OCI-LY1 (cell line): ENCODE data around the gene ST7.
A peak's percentile ranks its signal among the peaks of the same experiment; 100 is the strongest.

Source experiments
- H2AFZ ChIP-seq: fragments of 200-600 bp; sonication (generic), shearing (Covaris generic); 2 replicates; pipeline ENCODE4 v1.6.0; 2014; ENCODE audit warnings: antibody characterized with exemption, mild to moderate bottlenecking, low read length
- H3F3A ChIP-seq: fragments of 200-600 bp; sonication (generic), shearing (Covaris generic); 2 replicates; pipeline ENCODE4 v1.6.0; 2014; ENCODE audit warnings: mild to moderate bottlenecking, antibody characterized with exemption, low read length, moderate library complexity; ENCODE audit not compliant: insufficient read depth
- H3K27ac ChIP-seq: fragments of 200-600 bp; sonication (generic); 2 replicates; pipeline ENCODE4 v1.5.1; 2014; ENCODE audit warnings: low read length, mixed run types, mild to moderate bottlenecking, low read depth; ENCODE audit not compliant: poor library complexity, severe bottlenecking
- H3K27me3 ChIP-seq: fragments of 200-600 bp; sonication (generic); 2 replicates; pipeline ENCODE4 v1.6.0; 2014; ENCODE audit warnings: antibody characterized with exemption, mild to moderate bottlenecking, low read length, moderate library complexity; ENCODE audit not compliant: insufficient read depth
- H3K36me3 ChIP-seq: fragments of 200-600 bp; sonication (generic); 2 replicates; pipeline ENCODE4 v1.6.1; 2014; ENCODE audit warnings: mild to moderate bottlenecking, antibody characterized with exemption, low read length, moderate library complexity, mixed read lengths; ENCODE audit not compliant: insufficient read depth
- H3K4me1 ChIP-seq: fragments of 200-600 bp; sonication (generic); 2 replicates; pipeline ENCODE4 v1.5.1; 2014; ENCODE audit warnings: mild to moderate bottlenecking, low read length, moderate library complexity; ENCODE audit not compliant: insufficient read depth, severe bottlenecking
- H3K4me2 ChIP-seq: fragments of 200-600 bp; sonication (generic), shearing (Covaris generic); 2 replicates; pipeline ENCODE4 v1.6.1; 2014; ENCODE audit warnings: low read length
- H3K4me3 ChIP-seq: fragments of 200-600 bp; sonication (generic); 2 replicates; pipeline ENCODE4 v1.5.1; 2014; ENCODE audit warnings: low read length, low read depth, mild to moderate bottlenecking, mixed read lengths; ENCODE audit not compliant: poor library complexity, severe bottlenecking
- H3K79me2 ChIP-seq: fragments of 200-600 bp; shearing (Covaris generic); 2 replicates; pipeline ENCODE4 v1.6.1; 2016; ENCODE audit warnings: mixed run types, low read length, mixed read lengths; ENCODE audit not compliant: insufficient read depth
- H3K9ac ChIP-seq: fragments of 200-600 bp; sonication (generic), shearing (Covaris generic); 2 replicates; pipeline ENCODE4 v1.6.1; 2014; ENCODE audit warnings: mild to moderate bottlenecking, low read length, mixed read lengths
- H3K9me2 ChIP-seq: fragments of 200-600 bp; sonication (generic), shearing (Covaris generic); 2 replicates; pipeline ENCODE4 v1.6.1; 2014; ENCODE audit warnings: low read depth, mild to moderate bottlenecking, low read length, mixed read lengths
- H3K9me3 ChIP-seq: fragments of 200-600 bp; shearing (Covaris generic); 2 replicates; pipeline ENCODE4 v1.6.1; 2014; ENCODE audit warnings: low read length, mixed read lengths
- H4K20me1 ChIP-seq: fragments of 200-600 bp; sonication (generic), shearing (Covaris generic); 2 replicates; pipeline ENCODE4 v1.6.0; 2016; ENCODE audit warnings: mild to moderate bottlenecking, low read length; ENCODE audit not compliant: insufficient read depth
- EZH2 ChIP-seq: fragments of 200-600 bp; sonication (generic), shearing (Covaris generic); IDR thresholded peaks from 2 replicates; pipeline ENCODE4 v1.8.0; 2017; ENCODE audit warnings: borderline replicate concordance, mixed run types, mild to moderate bottlenecking, antibody characterized with exemption, low read length, moderate library complexity, mixed read lengths
- TF ChIP-seq, protein P1 (sequence below): fragments of 200-600 bp; sonication (generic), shearing (Covaris generic); IDR thresholded peaks from 2 replicates; pipeline ENCODE4 v1.5.1; 2017; ENCODE audit warnings: mild to moderate bottlenecking, antibody characterized with exemption, low read length, moderate library complexity, mixed read lengths

ST7 gene

GRCh38 chr7:116988363-116988989 is 35.2 kb downstream of the ST7 start:
- Histone ChIP-seq H3K4me2 (no peak overlapping the region), H3K9me3 (no peaks in the 10 kb centered on the region)
- TF ChIP-seq, protein P1, sequence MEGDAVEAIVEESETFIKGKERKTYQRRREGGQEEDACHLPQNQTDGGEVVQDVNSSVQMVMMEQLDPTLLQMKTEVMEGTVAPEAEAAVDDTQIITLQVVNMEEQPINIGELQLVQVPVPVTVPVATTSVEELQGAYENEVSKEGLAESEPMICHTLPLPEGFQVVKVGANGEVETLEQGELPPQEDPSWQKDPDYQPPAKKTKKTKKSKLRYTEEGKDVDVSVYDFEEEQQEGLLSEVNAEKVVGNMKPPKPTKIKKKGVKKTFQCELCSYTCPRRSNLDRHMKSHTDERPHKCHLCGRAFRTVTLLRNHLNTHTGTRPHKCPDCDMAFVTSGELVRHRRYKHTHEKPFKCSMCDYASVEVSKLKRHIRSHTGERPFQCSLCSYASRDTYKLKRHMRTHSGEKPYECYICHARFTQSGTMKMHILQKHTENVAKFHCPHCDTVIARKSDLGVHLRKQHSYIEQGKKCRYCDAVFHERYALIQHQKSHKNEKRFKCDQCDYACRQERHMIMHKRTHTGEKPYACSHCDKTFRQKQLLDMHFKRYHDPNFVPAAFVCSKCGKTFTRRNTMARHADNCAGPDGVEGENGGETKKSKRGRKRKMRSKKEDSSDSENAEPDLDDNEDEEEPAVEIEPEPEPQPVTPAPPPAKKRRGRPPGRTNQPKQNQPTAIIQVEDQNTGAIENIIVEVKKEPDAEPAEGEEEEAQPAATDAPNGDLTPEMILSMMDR = peak; percentile 58
- TF ChIP-seq EZH2 = no peak

GRCh38 chr7:116990056-116990455 is 36.8 kb downstream of the ST7 start:
- H3K4me3 ChIP-seq = no peak overlapping the region
- no peak overlapping the region for H3K27ac ChIP-seq
- no peaks in the 10 kb centered on the region for H3K4me1 ChIP-seq
- H3K9ac ChIP-seq = no peak overlapping the region
- H4K20me1 ChIP-seq = no peaks in the 10 kb centered on the region
- H2AFZ ChIP-seq = no peak overlapping the region
- no peaks in the 10 kb centered on the region for H3K9me2 ChIP-seq
- H3F3A ChIP-seq = no peaks in the 10 kb centered on the region
- H3K9me3 ChIP-seq = no peaks in the 10 kb centered on the region
- no peaks in the 10 kb centered on the region for H3K79me2 ChIP-seq
- TF ChIP-seq, protein P1 = no peak
- TF ChIP-seq EZH2 = no peak
- no peaks in the 10 kb centered on the region for H3K27me3 ChIP-seq
- H3K4me2 ChIP-seq = no peak overlapping the region
- no peaks in the 10 kb centered on the region for H3K36me3 ChIP-seq

More at GRCh38 chr7:116988363-116988989, 35.2 kb downstream of the ST7 start:
- H3K36me3 ChIP-seq = no peaks in the 10 kb centered on the region
- H3K4me3 ChIP-seq = no peak overlapping the region
- H4K20me1 ChIP-seq = no peaks in the 10 kb centered on the region
- no peaks in the 10 kb centered on the region for H3K27me3 ChIP-seq
- no peaks in the 10 kb centered on the region for H3F3A ChIP-seq
- H2AFZ ChIP-seq = no peak overlapping the region
- no peaks in the 10 kb centered on the region for H3K9me2 ChIP-seq
- no peaks in the 10 kb centered on the region for H3K4me1 ChIP-seq
- no peak overlapping the region for H3K27ac ChIP-seq
- H3K79me2 ChIP-seq = no peaks in the 10 kb centered on the region
- no peak overlapping the region for H3K9ac ChIP-seq

- H3K4me1 ChIP-seq = no peaks in the 10 kb centered on the region
- H3K4me2 ChIP-seq = no peak overlapping the region
- no peaks in the 10 kb centered on the region for H3K36me3 ChIP-seq
- no peaks in the 10 kb centered on the region for H3K79me2 ChIP-seq
- H3K4me3 ChIP-seq = no peak overlapping the region
- no peak overlapping the region for H3K9ac ChIP-seq
- H3F3A ChIP-seq = no peaks in the 10 kb centered on the region
- no peaks in the 10 kb centered on the region for H3K27me3 ChIP-seq
- TF ChIP-seq, protein P1 = no peak
- no peak for TF ChIP-seq EZH2
- H2AFZ ChIP-seq = no peak overlapping the region
- H3K9me2 ChIP-seq = no peaks in the 10 kb centered on the region
- H4K20me1 ChIP-seq = no peaks in the 10 kb centered on the region
- H3K9me3 ChIP-seq = no peaks in the 10 kb centered on the region
- H3K27ac ChIP-seq = no peak overlapping the region
Measured at GRCh38 chr7:116991233-116991632, 37.9 kb downstream of the ST7 start.
